ENCODE measurements around the gene P4HA2.
A peak's percentile ranks its signal among the peaks of the same experiment; 100 is the strongest.

P4HA2 gene

DNA sequence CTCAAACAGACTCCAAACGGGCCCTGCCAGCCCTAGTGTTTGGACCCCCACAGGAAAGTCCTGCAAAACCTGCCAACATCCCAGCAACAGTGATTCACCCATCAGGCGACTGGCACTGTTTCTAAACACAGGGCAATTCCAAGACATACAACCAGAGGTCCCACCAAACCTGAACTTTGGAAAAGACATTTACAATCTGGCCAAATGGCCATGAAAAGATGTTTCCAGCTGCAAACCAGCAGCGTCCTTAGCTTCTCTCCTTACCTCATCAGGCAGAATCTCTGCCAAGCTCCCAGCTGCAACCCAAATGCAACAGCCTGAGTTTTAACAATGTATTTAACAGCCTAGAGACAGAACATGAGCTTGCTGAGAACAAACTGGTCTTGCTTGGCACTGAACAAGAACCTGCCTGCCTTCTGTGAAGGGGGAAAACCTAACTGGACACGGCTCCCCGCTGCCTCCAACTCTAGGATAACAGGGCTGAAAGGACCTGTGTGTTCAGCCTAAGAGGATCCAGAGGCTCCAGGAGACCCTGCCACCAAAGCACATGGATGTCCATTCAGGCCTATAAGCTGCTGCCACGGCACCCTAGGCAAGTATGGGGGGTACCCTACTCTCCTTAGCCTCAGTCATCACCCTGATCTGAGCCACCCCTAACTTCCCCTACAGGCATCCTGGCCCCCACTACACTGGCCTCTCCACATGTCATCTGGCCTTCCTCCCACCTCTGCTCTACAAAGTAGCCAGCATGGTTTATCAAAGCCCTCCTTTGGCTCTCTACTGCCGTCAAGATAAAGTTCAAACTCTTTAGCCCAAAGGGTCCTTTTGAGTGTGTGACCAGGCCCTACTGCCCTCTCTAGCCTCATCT lies 5.6 kb downstream of the P4HA2 start:
- DNase-seq, result no peak

GRCh38 chr5:132220491-132220890 lies 7.2 kb downstream of the P4HA2 start:
- no peak for DNase-seq

- DNase-seq, result no peak
Observed at GRCh38 chr5:132219981-132220380, 7.7 kb downstream of the P4HA2 start.

GRCh38 chr5:132219289-132219970 lies 8.2 kb downstream of the P4HA2 start:
- no peak for DNase-seq

DNA sequence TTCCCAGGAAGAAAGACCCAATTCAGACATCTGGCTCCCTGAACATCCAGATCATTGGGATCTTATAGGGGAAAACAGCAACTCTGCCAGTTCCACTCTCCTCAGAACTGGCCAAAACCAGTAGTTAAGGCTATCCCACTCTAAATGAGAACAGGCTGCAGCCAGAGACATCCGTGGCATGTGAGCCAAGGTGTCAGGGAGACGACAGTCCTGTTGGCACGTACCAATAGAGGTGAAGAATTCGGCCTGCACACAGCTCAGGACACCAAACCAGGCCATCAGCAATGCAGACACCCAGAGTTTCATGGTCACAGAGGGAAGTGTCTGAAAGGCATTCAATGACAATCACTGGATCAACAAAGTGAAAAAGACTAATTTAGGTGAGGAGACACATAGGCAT lies 9.3 kb downstream of the P4HA2 start:
- no peak for DNase-seq

DNA sequence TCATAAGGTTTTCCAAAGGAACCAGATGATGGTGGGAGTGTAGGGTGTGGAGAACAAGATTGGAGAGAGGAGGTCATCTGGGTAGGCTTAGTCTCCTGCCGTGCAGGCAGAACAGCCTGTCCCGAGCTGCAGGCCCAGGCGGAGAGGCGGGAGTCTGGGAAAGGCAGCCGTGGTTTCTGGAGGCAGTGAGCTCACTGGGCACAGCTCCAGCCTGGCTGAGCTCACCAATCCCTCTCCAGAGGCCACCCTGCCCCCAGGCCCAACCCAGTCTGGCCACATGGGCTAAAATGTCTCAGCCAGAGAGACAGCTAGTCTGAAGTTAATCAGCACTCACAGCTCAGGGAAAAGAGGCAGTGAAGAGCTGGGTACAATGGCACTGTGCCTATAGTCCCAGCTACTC lies 12.3 kb downstream of the P4HA2 start:
- no peak for DNase-seq

DNA sequence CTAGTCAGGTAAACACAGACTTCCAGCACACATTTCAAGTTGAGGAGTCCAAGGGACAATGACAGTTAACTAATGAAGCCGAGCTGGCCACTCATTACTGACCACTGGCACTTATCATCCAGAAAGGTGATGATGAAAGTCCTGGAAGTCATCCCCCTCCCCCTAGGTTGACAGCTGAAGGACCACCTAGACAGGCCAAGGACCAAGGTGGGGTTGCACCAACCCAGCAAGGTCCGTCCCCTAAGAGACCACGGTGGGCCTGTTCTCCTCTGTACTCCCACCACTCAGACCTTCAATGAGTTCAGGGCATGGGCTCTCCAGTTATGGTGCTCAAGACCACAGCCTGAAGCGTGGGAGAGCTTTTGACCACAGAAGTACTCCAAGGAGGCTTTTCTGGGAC lies 13.2 kb downstream of the P4HA2 start:
- no peak for DNase-seq

DNA sequence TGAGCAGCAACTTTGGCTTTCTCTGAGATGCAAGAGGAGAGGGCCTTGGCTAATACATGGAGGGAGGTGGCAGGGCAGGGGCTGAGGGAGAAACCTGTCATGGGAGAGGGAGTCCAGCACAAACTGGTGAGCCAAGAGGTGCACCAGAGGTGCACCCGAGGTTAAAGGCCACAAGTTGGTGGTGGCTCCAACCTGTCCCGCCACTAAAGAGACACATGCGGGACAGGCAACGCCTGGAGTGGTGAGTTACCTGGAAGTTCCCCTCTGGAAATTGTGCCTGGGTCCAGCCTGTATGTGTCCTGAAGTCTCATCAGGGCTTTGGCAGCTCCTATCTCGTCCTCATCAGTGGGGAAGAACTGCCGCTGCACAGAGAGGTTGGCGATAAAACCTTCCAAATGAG lies 14.0 kb downstream of the P4HA2 start:
- no peak for DNase-seq

DNA sequence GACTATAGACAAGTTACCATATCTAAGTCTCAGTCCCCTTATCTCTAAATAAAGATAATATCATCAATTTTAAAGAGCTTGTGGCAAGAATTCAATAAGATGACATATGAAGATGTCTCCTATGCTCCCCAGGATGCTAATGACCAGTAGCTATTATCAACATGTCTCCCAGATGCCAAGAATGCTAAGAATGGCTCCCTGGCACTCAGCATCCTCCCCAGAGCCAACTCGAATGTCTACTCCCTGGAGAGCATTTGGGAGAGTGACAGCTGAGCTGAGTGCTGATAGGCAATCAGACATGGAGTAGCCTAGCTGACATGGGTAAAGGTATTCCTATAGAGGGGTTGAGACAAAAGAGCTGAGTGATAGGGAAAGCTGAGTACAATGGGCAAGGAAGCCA lies 15.9 kb downstream of the P4HA2 start:
- DNase-seq, result no peak

DNA sequence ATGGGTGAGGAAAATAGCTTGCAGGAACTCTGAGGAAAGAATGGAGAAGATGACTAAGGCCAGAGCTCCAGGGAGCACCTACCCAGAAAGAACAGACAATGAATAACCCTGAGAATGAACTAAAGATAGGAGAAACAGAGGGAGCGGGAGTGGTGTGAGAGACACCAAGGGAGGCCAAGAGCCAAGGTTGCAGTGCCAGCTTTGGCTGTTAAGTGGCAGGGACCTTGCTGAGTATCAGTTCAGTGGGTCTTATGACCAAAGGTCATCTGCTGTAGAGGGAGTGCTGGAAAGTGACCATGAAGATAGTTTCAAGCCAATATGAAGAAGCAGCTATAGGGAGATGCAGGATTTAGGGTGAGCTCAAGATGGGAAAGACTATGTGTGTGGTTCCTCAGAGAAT lies 16.7 kb downstream of the P4HA2 start:
- DNase-seq, result no peak

GRCh38 chr5:132209901-132210545 lies 17.6 kb downstream of the P4HA2 start:
- no peak for DNase-seq

- no peak for DNase-seq
Observed at GRCh38 chr5:132209131-132209530, 18.5 kb downstream of the P4HA2 start.

DNA sequence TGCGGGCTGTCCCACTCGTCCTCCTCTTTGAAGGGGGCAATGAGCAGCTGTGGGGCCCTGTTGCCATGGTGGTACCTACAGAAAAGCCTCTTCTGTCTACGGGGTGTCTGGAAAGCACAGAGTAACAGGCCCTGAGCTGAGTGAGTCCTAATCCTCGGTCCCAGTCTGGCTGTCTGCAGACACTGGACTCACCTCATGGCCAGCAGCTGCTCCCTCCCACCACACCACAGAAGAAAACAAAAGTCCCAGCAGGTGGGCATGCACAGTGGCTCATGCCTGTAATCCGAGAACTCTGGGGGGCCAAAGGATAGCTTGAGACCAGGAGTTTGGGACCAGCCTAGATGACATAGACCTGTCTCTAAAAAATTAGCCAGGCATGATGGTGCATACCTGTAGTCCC lies 19.9 kb downstream of the P4HA2 start:
- peak; percentile 34 to 72 for DNase-seq

- DNase-seq, result no peak
Observed at GRCh38 chr5:132206782-132207181, 20.9 kb downstream of the P4HA2 start.

GRCh38 chr5:132205385-132206125 lies 22.1 kb downstream of the P4HA2 start:
- DNase-seq, result peak; percentile 94 to 97

- DNase-seq, result peak in 1 of 2 experiments; percentile 49
Observed at GRCh38 chr5:132204371-132205135, 23.1 kb downstream of the P4HA2 start.

- DNase-seq, result no peak
Observed at GRCh38 chr5:132203916-132204315, 23.7 kb downstream of the P4HA2 start.

DNA sequence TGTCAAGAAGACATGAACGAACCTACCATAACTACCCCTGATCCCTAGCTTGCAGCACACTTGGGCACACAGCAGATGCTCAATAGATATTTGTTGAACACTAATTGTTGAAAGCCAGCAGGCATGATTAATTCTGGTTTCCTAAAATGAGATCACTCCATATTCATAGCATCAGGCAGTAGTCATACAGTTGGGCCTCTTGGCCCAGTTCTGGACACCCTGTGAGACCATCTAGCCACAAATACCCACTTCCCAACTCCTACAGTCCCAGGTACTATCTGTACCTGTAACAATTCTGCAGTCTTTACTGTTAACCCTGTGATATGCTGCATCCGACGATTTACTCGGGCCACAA lies 24.2 kb downstream of the P4HA2 start:
- no peak for DNase-seq

- DNase-seq, result no peak
Observed at GRCh38 chr5:132202711-132203463, 24.8 kb downstream of the P4HA2 start.

- no peak for DNase-seq
Observed at GRCh38 chr5:132199116-132199680, 28.5 kb downstream of the P4HA2 start.

DNA sequence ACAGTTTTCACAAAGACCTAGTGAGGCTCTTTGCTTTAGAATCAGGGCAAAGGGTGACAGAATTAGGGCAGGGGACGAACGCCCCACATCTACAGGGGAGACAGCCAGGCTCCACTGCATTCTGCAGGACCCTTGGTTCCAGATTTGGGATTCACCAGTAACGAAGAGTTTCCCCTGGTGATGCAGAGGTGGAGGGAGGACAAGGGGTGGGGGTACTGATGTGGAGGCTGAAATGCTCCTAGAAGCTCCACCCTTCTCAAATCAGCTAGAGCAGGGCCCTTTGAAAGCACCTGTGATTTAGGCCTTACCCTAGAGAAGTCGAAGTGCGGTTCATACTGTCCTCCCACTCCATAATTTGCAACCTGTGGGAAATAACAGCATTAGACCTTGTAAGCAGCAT lies 29.1 kb downstream of the P4HA2 start:
- DNase-seq, result no peak
